Measurements from ENCODE around the gene JPT2. TPM values are rescaled to one million over a fixed set of nuclear protein-coding genes. Genes with fewer than 3 reads are reported as not detected.

The JPT2 gene
- total RNA-seq, 1 experiment from 2014 or later: 113 TPM

GRCh38 chr16:1700246-1700645 lies 22.2 kb downstream of the JPT2 start:
- 0 out of 2 replicates have a peak, but pooled peaks cover 4% of the 10 kb centered on the region for H4K20me1 ChIP-seq (ENCODE audit: insufficient read depth)
- no peak overlapping the region for H3K4me3 ChIP-seq (replicated peaks in 1 of 2; ENCODE audit: low read depth in 1 of 2, low read length in 2 of 2)
- H3K9me3 ChIP-seq (ENCODE audit: control insufficient read depth in 1 of 2, insufficient read depth in 1 of 2, low read depth in 1 of 2, low read length in 2 of 2): no peaks in the 10 kb centered on the region
- ChIA-PET RAD21 (ENCODE audit: low non-redundant PET in 1 of 2, low total read pairs in 2 of 2, uncharacterized antibody in 2 of 2, unreplicated experiment in 2 of 2) (no interaction called here), CTCF (no interaction called here), POLR2A (no interaction called here)
- peaks cover 6 to 14% of the 10 kb centered on the region in 2 experiments for H3K4me1 ChIP-seq (ENCODE audit: control insufficient read depth in 1 of 2, insufficient read depth in 2 of 2, low read length in 2 of 2)
- no peak overlapping the region for H3K9ac ChIP-seq (ENCODE audit: low read length)
- peaks cover 21% of the 10 kb centered on the region for H3K79me2 ChIP-seq (ENCODE audit: insufficient read depth, low read length)
- H3K9me2 ChIP-seq (ENCODE audit: insufficient read depth): no peaks in the 10 kb centered on the region
- peaks cover 47 to 53% of the 10 kb centered on the region in 2 experiments for H3K36me3 ChIP-seq (ENCODE audit: control insufficient read depth in 1 of 2, insufficient read depth in 2 of 2, low read length in 2 of 2)
- ATAC-seq (no peak), DNase-seq (ENCODE audit: low read depth, low spot score) (no peak)
- BruUV-seq (replicated peaks): no TSS peak
- no peak overlapping the region for H2AFZ ChIP-seq (ENCODE audit: low read depth, low read length, poor library complexity, severe bottlenecking)
- no peak overlapping the region for H3K4me2 ChIP-seq (ENCODE audit: low read length)
- intact Hi-C loops (cut with micrococcal nuclease): no loop called here
- TF ChIP-seq ZNF274 (IDR thresholded peaks at IDR 0.05; ENCODE audit: low read depth, low read length) (no peak), JUND (IDR thresholded peaks at IDR 0.05) (no peak), RAD21 (IDR thresholded peaks at IDR 0.05; ENCODE audit: low read depth) (no peak), SP1 (IDR thresholded peaks at IDR 0.05; ENCODE audit: low read depth) (no peak)
- no peak overlapping the region for H3K27ac ChIP-seq (ENCODE audit: low read depth, low read length)
- no peaks in the 10 kb centered on the region for H3K27me3 ChIP-seq (ENCODE audit: insufficient read depth, low read length)

GRCh38 chr16:1701216-1701878 lies 23.3 kb downstream of the JPT2 start:
- H3K36me3 ChIP-seq (ENCODE audit: control insufficient read depth in 1 of 2, insufficient read depth in 2 of 2, low read length in 2 of 2): peaks cover 46 to 48% of the 10 kb centered on the region in 2 experiments
- H4K20me1 ChIP-seq (ENCODE audit: insufficient read depth): 0 out of 2 replicates have a peak, but pooled peaks cover 4% of the 10 kb centered on the region
- no peak overlapping the region for H3K27ac ChIP-seq (ENCODE audit: low read depth, low read length)
- peaks cover 13% of the 10 kb centered on the region for H3K79me2 ChIP-seq (ENCODE audit: insufficient read depth, low read length)
- ChIA-PET POLR2A (no interaction called here), CTCF (no interaction called here), RAD21 (ENCODE audit: low non-redundant PET in 1 of 2, low total read pairs in 2 of 2, uncharacterized antibody in 2 of 2, unreplicated experiment in 2 of 2) (no interaction called here)
- H3K4me3 ChIP-seq (replicated peaks in 1 of 2; ENCODE audit: low read depth in 1 of 2, low read length in 2 of 2): no peak overlapping the region
- ATAC-seq: no peak
- H3K9me2 ChIP-seq (ENCODE audit: insufficient read depth): no peaks in the 10 kb centered on the region
- no peak overlapping the region for H3K9ac ChIP-seq (ENCODE audit: low read length)
- intact Hi-C loops (cut with micrococcal nuclease): no loop called here
- no TSS peak for BruUV-seq (replicated peaks)
- no peaks in the 10 kb centered on the region for H3K9me3 ChIP-seq (ENCODE audit: control insufficient read depth in 1 of 2, insufficient read depth in 1 of 2, low read depth in 1 of 2, low read length in 2 of 2)
- H3K27me3 ChIP-seq (ENCODE audit: insufficient read depth, low read length): no peaks in the 10 kb centered on the region
- DNase-seq (ENCODE audit: low read depth, low spot score): no peak
- no peak overlapping the region for H3K4me2 ChIP-seq (ENCODE audit: low read length)
- no peak overlapping the region for H2AFZ ChIP-seq (ENCODE audit: low read depth, low read length, poor library complexity, severe bottlenecking)
- peaks cover 6 to 15% of the 10 kb centered on the region in 2 experiments for H3K4me1 ChIP-seq (ENCODE audit: control insufficient read depth in 1 of 2, insufficient read depth in 2 of 2, low read length in 2 of 2)
- TF ChIP-seq ZFX (IDR thresholded peaks at IDR 0.05) (no peak), SRF (IDR thresholded peaks at IDR 0.05; ENCODE audit: low read depth) (no peak), JUND (IDR thresholded peaks at IDR 0.05) (no peak), SIN3A (IDR thresholded peaks at IDR 0.05; ENCODE audit: low read depth) (no peak), YY1 (IDR thresholded peaks at IDR 0.05; ENCODE audit: extremely low read depth, insufficient replicate concordance, low read depth, low read length) (no peak), SP1 (IDR thresholded peaks at IDR 0.05; ENCODE audit: low read depth) (no peak), ZNF274 (IDR thresholded peaks at IDR 0.05; ENCODE audit: low read depth, low read length) (no peak), EZH2 (IDR thresholded peaks at IDR 0.05) (no peak), CBX3 (IDR thresholded peaks at IDR 0.05; ENCODE audit: low read depth) (no peak)
- TF ChIP-seq, protein P1, sequence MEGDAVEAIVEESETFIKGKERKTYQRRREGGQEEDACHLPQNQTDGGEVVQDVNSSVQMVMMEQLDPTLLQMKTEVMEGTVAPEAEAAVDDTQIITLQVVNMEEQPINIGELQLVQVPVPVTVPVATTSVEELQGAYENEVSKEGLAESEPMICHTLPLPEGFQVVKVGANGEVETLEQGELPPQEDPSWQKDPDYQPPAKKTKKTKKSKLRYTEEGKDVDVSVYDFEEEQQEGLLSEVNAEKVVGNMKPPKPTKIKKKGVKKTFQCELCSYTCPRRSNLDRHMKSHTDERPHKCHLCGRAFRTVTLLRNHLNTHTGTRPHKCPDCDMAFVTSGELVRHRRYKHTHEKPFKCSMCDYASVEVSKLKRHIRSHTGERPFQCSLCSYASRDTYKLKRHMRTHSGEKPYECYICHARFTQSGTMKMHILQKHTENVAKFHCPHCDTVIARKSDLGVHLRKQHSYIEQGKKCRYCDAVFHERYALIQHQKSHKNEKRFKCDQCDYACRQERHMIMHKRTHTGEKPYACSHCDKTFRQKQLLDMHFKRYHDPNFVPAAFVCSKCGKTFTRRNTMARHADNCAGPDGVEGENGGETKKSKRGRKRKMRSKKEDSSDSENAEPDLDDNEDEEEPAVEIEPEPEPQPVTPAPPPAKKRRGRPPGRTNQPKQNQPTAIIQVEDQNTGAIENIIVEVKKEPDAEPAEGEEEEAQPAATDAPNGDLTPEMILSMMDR (IDR thresholded peaks at IDR 0.05 in 2 of 3, conservative IDR thresholded peaks at IDR 0.05 in 1 of 3; ENCODE audit: borderline replicate concordance in 1 of 3, insufficient read depth in 1 of 3, low read depth in 2 of 3, low read length in 2 of 3): no peak
- TF ChIP-seq, protein P2, sequence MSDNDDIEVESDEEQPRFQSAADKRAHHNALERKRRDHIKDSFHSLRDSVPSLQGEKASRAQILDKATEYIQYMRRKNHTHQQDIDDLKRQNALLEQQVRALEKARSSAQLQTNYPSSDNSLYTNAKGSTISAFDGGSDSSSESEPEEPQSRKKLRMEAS (IDR thresholded peaks at IDR 0.05): no peak
- TF ChIP-seq, protein P3, sequence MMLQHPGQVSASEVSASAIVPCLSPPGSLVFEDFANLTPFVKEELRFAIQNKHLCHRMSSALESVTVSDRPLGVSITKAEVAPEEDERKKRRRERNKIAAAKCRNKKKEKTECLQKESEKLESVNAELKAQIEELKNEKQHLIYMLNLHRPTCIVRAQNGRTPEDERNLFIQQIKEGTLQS (IDR thresholded peaks at IDR 0.05): no peak
- TF ChIP-seq, protein P4, sequence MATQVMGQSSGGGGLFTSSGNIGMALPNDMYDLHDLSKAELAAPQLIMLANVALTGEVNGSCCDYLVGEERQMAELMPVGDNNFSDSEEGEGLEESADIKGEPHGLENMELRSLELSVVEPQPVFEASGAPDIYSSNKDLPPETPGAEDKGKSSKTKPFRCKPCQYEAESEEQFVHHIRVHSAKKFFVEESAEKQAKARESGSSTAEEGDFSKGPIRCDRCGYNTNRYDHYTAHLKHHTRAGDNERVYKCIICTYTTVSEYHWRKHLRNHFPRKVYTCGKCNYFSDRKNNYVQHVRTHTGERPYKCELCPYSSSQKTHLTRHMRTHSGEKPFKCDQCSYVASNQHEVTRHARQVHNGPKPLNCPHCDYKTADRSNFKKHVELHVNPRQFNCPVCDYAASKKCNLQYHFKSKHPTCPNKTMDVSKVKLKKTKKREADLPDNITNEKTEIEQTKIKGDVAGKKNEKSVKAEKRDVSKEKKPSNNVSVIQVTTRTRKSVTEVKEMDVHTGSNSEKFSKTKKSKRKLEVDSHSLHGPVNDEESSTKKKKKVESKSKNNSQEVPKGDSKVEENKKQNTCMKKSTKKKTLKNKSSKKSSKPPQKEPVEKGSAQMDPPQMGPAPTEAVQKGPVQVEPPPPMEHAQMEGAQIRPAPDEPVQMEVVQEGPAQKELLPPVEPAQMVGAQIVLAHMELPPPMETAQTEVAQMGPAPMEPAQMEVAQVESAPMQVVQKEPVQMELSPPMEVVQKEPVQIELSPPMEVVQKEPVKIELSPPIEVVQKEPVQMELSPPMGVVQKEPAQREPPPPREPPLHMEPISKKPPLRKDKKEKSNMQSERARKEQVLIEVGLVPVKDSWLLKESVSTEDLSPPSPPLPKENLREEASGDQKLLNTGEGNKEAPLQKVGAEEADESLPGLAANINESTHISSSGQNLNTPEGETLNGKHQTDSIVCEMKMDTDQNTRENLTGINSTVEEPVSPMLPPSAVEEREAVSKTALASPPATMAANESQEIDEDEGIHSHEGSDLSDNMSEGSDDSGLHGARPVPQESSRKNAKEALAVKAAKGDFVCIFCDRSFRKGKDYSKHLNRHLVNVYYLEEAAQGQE (IDR thresholded peaks at IDR 0.05; ENCODE audit: low read depth): no peak

All from HCT116 (cell line).